ENCODE data around the gene ANXA2R. TPM values are rescaled to one million over a fixed set of nuclear protein-coding genes. Genes with fewer than 3 reads are reported as not detected.

ANXA2R gene
- total and polyA plus RNA-seq, 2 donors (not counting 1 experiment from before 2014, with no cell fraction given), result 0.61 to 1.8 TPM

DNA sequence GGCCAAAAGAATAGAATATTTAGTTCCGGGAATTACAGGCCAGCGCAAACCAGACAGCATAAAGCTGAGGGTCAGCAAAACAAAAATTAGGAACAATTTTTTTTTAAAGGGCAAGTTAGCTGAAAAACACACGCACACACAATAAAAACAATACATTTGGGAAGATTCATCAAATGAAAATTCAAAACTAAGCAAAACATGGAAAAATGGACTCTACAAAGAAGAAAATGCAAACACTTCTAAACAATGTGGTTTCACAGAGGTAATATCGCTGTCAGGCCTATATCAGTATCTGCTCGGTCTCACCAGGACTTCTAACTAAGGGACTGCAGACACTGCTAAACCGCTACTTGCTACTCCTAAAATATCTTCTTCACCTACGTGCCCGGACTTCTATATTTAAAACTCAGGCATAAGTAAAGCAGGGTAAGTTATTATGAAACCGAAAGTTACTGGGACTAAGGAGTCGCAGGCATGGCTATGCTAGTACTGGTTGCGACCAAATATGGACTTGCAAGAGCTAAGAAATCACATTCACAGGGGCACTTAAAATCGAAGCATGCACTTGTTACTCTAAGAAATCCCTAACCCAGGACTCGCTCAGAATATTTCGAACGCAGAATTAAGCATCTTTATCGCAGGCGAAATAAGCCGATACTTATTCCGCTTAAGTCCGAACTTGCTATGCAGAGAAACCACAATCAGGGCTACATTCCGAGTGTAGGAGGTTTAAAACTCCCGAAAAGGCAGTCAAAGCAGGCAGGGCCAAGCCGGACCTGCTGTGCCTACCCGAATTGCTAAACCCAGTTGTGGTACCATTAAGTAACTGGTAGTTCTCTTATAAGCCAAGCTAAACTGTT, 2.3 kb downstream of the ANXA2R start:
- no peak for TF ChIP-seq EZH2 (IDR thresholded peaks at IDR 0.05; ENCODE audit: low read length, missing control alignments)
- TF ChIP-seq CTCF (conservative IDR thresholded peaks at IDR 0.05 in 1 of 2, IDR thresholded peaks at IDR 0.05 in 1 of 2; ENCODE audit: low read depth in 1 of 2, low read length in 2 of 2), result no peak
- no peaks in the 10 kb centered on the region for H4K20me1 ChIP-seq (ENCODE audit: control insufficient read depth, extremely low read depth, insufficient read depth, low read length)
- peak overlapping the region; percentile 25 to 85 (median 46) for H3K4me3 ChIP-seq (replicated peaks in 1 of 4; ENCODE audit: control extremely low read depth in 1 of 4, insufficient read depth in 1 of 4, low read depth in 3 of 4, low read length in 4 of 4)
- no peaks in the 10 kb centered on the region for H3K9me3 ChIP-seq (ENCODE audit: control insufficient read depth, insufficient read depth, low read depth, low read length)
- peak overlapping the region; percentile 51 for H2AFZ ChIP-seq (ENCODE audit: low read length)
- peak; percentile 91 to 97 for DNase-seq (ENCODE audit: low read depth in 2 of 2)
- peak overlapping the region; percentile 67 for H3K27ac ChIP-seq (ENCODE audit: insufficient read depth, low read length)
- H3K9ac ChIP-seq (ENCODE audit: insufficient read depth, low read length), result no peak overlapping the region
- H3K36me3 ChIP-seq (ENCODE audit: control insufficient read depth, insufficient read depth, low read length), result no peaks in the 10 kb centered on the region
- H3K4me2 ChIP-seq (ENCODE audit: extremely low read depth, insufficient read depth, low read length), result peak overlapping the region; percentile 92
- H3K27me3 ChIP-seq (ENCODE audit: control insufficient read depth, insufficient read depth, low read length), result no peaks in the 10 kb centered on the region
- peaks cover 5% of the 10 kb centered on the region for H3K4me1 ChIP-seq (ENCODE audit: control insufficient read depth, extremely low read depth, insufficient read depth, low read length)
- H3K79me2 ChIP-seq (ENCODE audit: control insufficient read depth, insufficient read depth, low read length), result peaks cover 64% of the 10 kb centered on the region

- H3K9ac ChIP-seq (ENCODE audit: insufficient read depth, low read length), result no peak overlapping the region
- DNase-seq (ENCODE audit: low read depth in 2 of 2), result peak; percentile 64 to 75
- peak overlapping the region; percentile 38 for H2AFZ ChIP-seq (ENCODE audit: low read length)
- H3K4me3 ChIP-seq (replicated peaks in 1 of 4; ENCODE audit: control extremely low read depth in 1 of 4, insufficient read depth in 1 of 4, low read depth in 3 of 4, low read length in 4 of 4), result peak overlapping the region; percentile 25 to 85 (median 46)
- no peaks in the 10 kb centered on the region for H4K20me1 ChIP-seq (ENCODE audit: control insufficient read depth, extremely low read depth, insufficient read depth, low read length)
- no peaks in the 10 kb centered on the region for H3K36me3 ChIP-seq (ENCODE audit: control insufficient read depth, insufficient read depth, low read length)
- no peaks in the 10 kb centered on the region for H3K27me3 ChIP-seq (ENCODE audit: control insufficient read depth, insufficient read depth, low read length)
- TF ChIP-seq CTCF (conservative IDR thresholded peaks at IDR 0.05 in 1 of 2, IDR thresholded peaks at IDR 0.05 in 1 of 2; ENCODE audit: low read depth in 1 of 2, low read length in 2 of 2) (no peak), EZH2 (IDR thresholded peaks at IDR 0.05; ENCODE audit: low read length, missing control alignments) (no peak)
- peaks cover 5% of the 10 kb centered on the region for H3K4me1 ChIP-seq (ENCODE audit: control insufficient read depth, extremely low read depth, insufficient read depth, low read length)
- peak overlapping the region; percentile 92 for H3K4me2 ChIP-seq (ENCODE audit: extremely low read depth, insufficient read depth, low read length)
- no peaks in the 10 kb centered on the region for H3K9me3 ChIP-seq (ENCODE audit: control insufficient read depth, insufficient read depth, low read depth, low read length)
- peaks cover 58% of the 10 kb centered on the region for H3K79me2 ChIP-seq (ENCODE audit: control insufficient read depth, insufficient read depth, low read length)
- H3K27ac ChIP-seq (ENCODE audit: insufficient read depth, low read length), result peak overlapping the region; percentile 67
Measured at GRCh38 chr5:43036856-43037635, 3.1 kb downstream of the ANXA2R start.

DNA sequence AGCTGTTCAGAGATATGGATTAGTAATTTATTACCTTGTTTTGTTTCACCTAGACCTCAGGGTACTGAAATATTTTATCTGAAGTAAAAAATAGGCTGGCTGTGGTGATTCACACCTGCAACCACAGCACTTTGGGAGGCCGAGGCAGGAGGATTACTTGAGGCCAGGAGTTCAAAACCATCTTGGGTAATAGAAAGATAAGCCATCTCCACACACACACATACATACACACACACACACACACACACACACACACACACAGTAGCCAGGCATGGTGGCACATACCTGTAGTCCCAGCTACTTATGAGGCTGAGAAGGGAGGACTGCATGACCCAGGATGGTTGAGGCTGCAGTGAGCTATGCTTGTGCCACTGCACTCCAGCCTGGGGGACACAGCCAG, 3.7 kb downstream of the ANXA2R start:
- Histone ChIP-seq H3K4me3 (replicated peaks in 1 of 4; ENCODE audit: control extremely low read depth in 1 of 4, insufficient read depth in 1 of 4, low read depth in 3 of 4, low read length in 4 of 4) (peak overlapping the region in 1 of 4 experiments; percentile 85), H3K9ac (ENCODE audit: insufficient read depth, low read length) (no peak overlapping the region)

More for the DNA sequence above, 3.7 kb downstream of the ANXA2R start:
- peaks cover 58% of the 10 kb centered on the region for H3K79me2 ChIP-seq (ENCODE audit: control insufficient read depth, insufficient read depth, low read length)
- H3K27me3 ChIP-seq (ENCODE audit: control insufficient read depth, insufficient read depth, low read length), result no peaks in the 10 kb centered on the region
- TF ChIP-seq CTCF (conservative IDR thresholded peaks at IDR 0.05 in 1 of 2, IDR thresholded peaks at IDR 0.05 in 1 of 2; ENCODE audit: low read depth in 1 of 2, low read length in 2 of 2) (no peak), EZH2 (IDR thresholded peaks at IDR 0.05; ENCODE audit: low read length, missing control alignments) (no peak)
- H3K9me3 ChIP-seq (ENCODE audit: control insufficient read depth, insufficient read depth, low read depth, low read length), result no peaks in the 10 kb centered on the region
- H4K20me1 ChIP-seq (ENCODE audit: control insufficient read depth, extremely low read depth, insufficient read depth, low read length), result no peaks in the 10 kb centered on the region
- H3K4me1 ChIP-seq (ENCODE audit: control insufficient read depth, extremely low read depth, insufficient read depth, low read length), result peaks cover 5% of the 10 kb centered on the region
- DNase-seq (ENCODE audit: low read depth in 2 of 2), result peak in 1 of 2 donors; percentile 23
- H3K4me2 ChIP-seq (ENCODE audit: extremely low read depth, insufficient read depth, low read length), result no peak overlapping the region
- H3K27ac ChIP-seq (ENCODE audit: insufficient read depth, low read length), result no peak overlapping the region
- no peaks in the 10 kb centered on the region for H3K36me3 ChIP-seq (ENCODE audit: control insufficient read depth, insufficient read depth, low read length)
- no peak overlapping the region for H2AFZ ChIP-seq (ENCODE audit: low read length)
